ENCODE data around the gene TMPRSS4. TPM values are rescaled to one million over a fixed set of nuclear protein-coding genes. Genes with fewer than 3 reads are reported as not detected.

Gene TMPRSS4
- total RNA-seq, 1 experiment from 2014 or later = not detected

DNA sequence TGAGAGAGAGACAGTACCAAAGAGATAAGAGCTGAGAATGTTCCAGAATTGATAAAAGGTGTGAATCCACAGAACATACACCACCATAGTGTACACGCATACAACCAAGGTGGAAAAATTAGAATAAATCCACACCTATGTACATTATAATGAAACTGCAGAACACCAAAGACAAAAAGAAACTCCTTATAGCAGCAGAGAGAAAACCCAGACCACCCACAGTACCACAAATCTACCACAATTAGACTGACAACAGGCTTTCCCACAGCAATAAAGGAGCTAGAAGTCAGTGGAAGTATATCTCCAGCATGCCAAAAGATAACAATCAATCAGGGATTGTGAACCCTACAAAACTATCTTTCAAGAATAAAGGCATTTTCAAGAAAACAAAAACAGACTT lies 43.9 kb downstream of the TMPRSS4 start:
- ChIA-PET CTCF (interaction anchor here (0.6 kb wide), 1 partner anchor 93 kb away, joined by 3 read pairs; no protein-coding TSS in a partner anchor), POLR2A (no interaction called here)
- Mint-ChIP-seq H3K4me3 (ENCODE audit: unreplicated experiment) (no peak overlapping the region), H3K27me3 (ENCODE audit: insufficient read depth, unreplicated experiment) (peaks cover 23% of the 10 kb centered on the region), H3K27ac (ENCODE audit: low read depth, unreplicated experiment) (no peak overlapping the region), H3K36me3 (ENCODE audit: insufficient read depth, unreplicated experiment) (no peaks in the 10 kb centered on the region), H3K9me3 (ENCODE audit: unreplicated experiment) (no peaks in the 10 kb centered on the region), H3K4me1 (ENCODE audit: insufficient read depth, unreplicated experiment) (no peaks in the 10 kb centered on the region)
- no peak for DNase-seq (ENCODE audit: unreplicated experiment)
- intact Hi-C loops (cut with micrococcal nuclease) = no loop called here
- TF ChIP-seq, protein P1, sequence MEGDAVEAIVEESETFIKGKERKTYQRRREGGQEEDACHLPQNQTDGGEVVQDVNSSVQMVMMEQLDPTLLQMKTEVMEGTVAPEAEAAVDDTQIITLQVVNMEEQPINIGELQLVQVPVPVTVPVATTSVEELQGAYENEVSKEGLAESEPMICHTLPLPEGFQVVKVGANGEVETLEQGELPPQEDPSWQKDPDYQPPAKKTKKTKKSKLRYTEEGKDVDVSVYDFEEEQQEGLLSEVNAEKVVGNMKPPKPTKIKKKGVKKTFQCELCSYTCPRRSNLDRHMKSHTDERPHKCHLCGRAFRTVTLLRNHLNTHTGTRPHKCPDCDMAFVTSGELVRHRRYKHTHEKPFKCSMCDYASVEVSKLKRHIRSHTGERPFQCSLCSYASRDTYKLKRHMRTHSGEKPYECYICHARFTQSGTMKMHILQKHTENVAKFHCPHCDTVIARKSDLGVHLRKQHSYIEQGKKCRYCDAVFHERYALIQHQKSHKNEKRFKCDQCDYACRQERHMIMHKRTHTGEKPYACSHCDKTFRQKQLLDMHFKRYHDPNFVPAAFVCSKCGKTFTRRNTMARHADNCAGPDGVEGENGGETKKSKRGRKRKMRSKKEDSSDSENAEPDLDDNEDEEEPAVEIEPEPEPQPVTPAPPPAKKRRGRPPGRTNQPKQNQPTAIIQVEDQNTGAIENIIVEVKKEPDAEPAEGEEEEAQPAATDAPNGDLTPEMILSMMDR (IDR thresholded peaks at IDR 0.05; ENCODE audit: unreplicated experiment) = no peak
- BruUV-seq (replicated peaks) = no TSS peak

DNA sequence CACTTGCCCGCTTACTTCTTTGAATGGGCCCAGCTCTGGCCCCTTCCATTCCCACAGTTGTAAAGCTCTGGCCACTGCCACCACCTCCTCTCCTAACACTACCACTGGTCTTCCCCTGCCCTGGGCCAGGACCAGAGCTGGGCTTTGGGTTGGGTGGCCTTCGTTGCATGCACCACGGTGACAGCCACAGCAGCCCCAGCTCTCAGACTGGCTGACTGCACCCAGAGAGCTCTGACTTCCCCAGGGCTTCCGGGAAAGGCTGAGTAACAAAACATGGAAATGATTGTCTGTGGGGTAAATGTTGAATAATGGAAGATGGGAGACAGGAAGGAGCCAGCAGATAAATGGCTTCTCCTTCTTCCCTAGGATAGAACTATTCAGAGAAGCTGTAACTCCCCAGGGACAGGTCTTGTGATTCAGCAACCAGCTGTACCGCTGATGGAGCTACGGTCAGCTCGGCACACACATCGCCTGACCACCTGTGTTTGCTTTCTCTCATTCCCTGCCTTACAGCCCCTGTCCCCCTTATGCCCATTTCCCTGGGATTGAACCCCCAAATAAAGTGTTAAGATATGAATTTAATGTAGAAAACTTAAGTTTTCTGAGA lies 48.2 kb downstream of the TMPRSS4 start:
- no peaks in the 10 kb centered on the region for H3K27me3 Mint-ChIP-seq (ENCODE audit: insufficient read depth, unreplicated experiment)
- DNase-seq (ENCODE audit: unreplicated experiment) = no peak
- H3K4me3 Mint-ChIP-seq (ENCODE audit: unreplicated experiment) = no peak overlapping the region
- H3K27ac Mint-ChIP-seq (ENCODE audit: low read depth, unreplicated experiment) = no peak overlapping the region
- H3K36me3 Mint-ChIP-seq (ENCODE audit: insufficient read depth, unreplicated experiment) = no peaks in the 10 kb centered on the region
- POLR2A ChIA-PET = interaction anchor here (0.6 kb wide), 1 partner anchor 166 kb away, joined by 4 read pairs; no protein-coding TSS in a partner anchor
- H3K9me3 Mint-ChIP-seq (ENCODE audit: unreplicated experiment) = no peaks in the 10 kb centered on the region
- CTCF ChIA-PET = interaction anchor here (0.5 to 1.2 kb wide), 4 partner anchors 19 to 835 kb away, joined by 3 to 4 read pairs (median 4); no protein-coding TSS in a partner anchor
- intact Hi-C loops (cut with micrococcal nuclease) = no loop called here
- no TSS peak for BruUV-seq (replicated peaks)
- TF ChIP-seq, protein P1 (IDR thresholded peaks at IDR 0.05; ENCODE audit: unreplicated experiment) = no peak
- no peaks in the 10 kb centered on the region for H3K4me1 Mint-ChIP-seq (ENCODE audit: insufficient read depth, unreplicated experiment)

DNA sequence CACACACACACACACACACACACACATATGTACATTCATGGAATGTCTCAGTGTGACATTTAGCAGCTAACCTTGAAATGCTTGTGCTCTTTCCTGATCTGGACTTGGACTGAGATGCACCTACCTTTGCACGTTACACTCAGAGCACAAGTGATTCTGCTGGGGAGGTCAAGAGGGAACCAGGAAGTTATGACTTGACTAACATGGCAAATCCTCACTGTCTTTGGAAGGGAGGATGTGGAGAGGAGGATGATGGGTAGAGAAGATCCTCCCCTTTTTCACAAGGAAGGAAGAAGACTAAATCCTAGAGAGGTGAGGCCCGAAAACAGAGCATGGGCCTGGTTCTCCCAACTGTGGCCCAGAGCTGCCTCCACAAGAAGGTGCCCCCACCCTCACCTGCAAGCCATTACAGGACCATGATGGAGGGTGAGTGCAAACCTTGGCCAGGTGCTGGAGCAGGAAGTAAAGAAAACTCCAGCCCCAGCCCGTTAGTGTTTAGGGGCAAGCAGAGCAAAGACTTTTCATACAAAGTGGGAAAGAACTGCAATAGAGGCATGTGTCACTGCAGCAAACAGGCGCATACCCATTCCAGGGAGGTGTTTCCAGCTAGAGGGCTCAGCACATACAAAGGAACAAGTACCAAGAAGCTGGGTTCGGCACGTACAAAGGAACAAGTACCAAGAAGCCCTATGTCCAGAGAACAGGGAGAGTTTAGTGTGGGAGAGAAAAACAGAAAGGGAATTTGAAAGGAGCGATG lies 49.4 kb downstream of the TMPRSS4 start:
- H3K27ac Mint-ChIP-seq (ENCODE audit: low read depth, unreplicated experiment) = no peak overlapping the region
- peak; percentile 38 for DNase-seq (ENCODE audit: unreplicated experiment)
- no peak overlapping the region for H3K4me3 Mint-ChIP-seq (ENCODE audit: unreplicated experiment)
- H3K9me3 Mint-ChIP-seq (ENCODE audit: unreplicated experiment) = no peaks in the 10 kb centered on the region
- H3K4me1 Mint-ChIP-seq (ENCODE audit: insufficient read depth, unreplicated experiment) = no peaks in the 10 kb centered on the region
- no peaks in the 10 kb centered on the region for H3K36me3 Mint-ChIP-seq (ENCODE audit: insufficient read depth, unreplicated experiment)
- intact Hi-C loops (cut with micrococcal nuclease) = no loop called here
- BruUV-seq (replicated peaks) = TSS peak; percentile 82
- ChIA-PET CTCF (interaction anchor here (0.6 kb wide), 1 partner anchor 18 kb away, joined by 3 read pairs; no protein-coding TSS in a partner anchor), POLR2A (no interaction called here)
- TF ChIP-seq, protein P1 (IDR thresholded peaks at IDR 0.05; ENCODE audit: unreplicated experiment) = no peak
- H3K27me3 Mint-ChIP-seq (ENCODE audit: insufficient read depth, unreplicated experiment) = no peaks in the 10 kb centered on the region

DNA sequence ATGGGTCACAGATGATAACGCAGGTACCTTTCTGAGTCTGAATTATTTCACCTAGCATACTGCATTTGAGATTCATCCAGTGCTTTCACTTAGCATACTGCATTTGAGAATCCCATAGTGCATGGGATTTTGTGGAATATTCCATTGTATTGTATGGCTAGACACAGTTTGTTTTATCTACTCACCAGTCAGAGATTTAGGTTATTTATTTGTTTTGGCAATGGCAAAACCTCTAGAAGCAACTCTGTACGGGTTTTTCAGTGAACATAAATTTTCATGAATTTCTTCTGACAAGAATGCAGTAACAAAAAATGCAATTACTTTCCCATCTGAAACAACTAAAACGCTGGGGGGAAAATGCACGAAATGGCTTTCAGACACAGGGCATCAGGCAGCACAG lies 51.4 kb downstream of the TMPRSS4 start:
- Mint-ChIP-seq H3K36me3 (ENCODE audit: insufficient read depth, unreplicated experiment) (no peaks in the 10 kb centered on the region), H3K9me3 (ENCODE audit: unreplicated experiment) (no peaks in the 10 kb centered on the region), H3K27ac (ENCODE audit: low read depth, unreplicated experiment) (no peak overlapping the region), H3K4me3 (ENCODE audit: unreplicated experiment) (no peak overlapping the region), H3K27me3 (ENCODE audit: insufficient read depth, unreplicated experiment) (no peaks in the 10 kb centered on the region), H3K4me1 (ENCODE audit: insufficient read depth, unreplicated experiment) (no peaks in the 10 kb centered on the region)
- no TSS peak for BruUV-seq (replicated peaks)
- CTCF ChIA-PET = no interaction called here
- TF ChIP-seq, protein P1 (IDR thresholded peaks at IDR 0.05; ENCODE audit: unreplicated experiment) = no peak
- intact Hi-C loops (cut with micrococcal nuclease) = no loop called here
- DNase-seq (ENCODE audit: unreplicated experiment) = no peak
- POLR2A ChIA-PET = no interaction called here

Data from MCF 10A (cell line).